K562 (cell line): Measurements from ENCODE around the gene TNFAIP1. TPM values are rescaled to one million over a fixed set of nuclear protein-coding genes. Genes with fewer than 3 reads are reported as not detected.
A peak's percentile ranks its signal among the peaks of the same experiment; 100 is the strongest.

ENCODE experiments used
- ARID1B ChIP-seq: fragments of 450-650 bp; IDR thresholded peaks from 2 replicates; pipeline ENCODE4 v1.6.1; 2016; ENCODE audit warnings: antibody characterized with exemption, mild to moderate bottlenecking, inconsistent platforms
- ATF7 ChIP-seq: fragments of 450-650 bp; IDR thresholded peaks from 2 replicates; pipeline ENCODE4 v1.7.1; 2014; ENCODE audit warnings: mild to moderate bottlenecking, moderate library complexity
- CBX8 ChIP-seq: fragments of 200-600 bp; sonication (generic); IDR thresholded peaks from 2 replicates; pipeline ENCODE4 v1.6.1; 2012; ENCODE audit warnings: borderline replicate concordance, mixed run types, low read depth, mild to moderate bottlenecking, moderate library complexity, mixed read lengths, low read length, control low read depth, inconsistent platforms; ENCODE audit not compliant: poor library complexity, severe bottlenecking; ENCODE audit errors: extremely low read depth
- CEBPB ChIP-seq: fragments of 450-650 bp; IDR thresholded peaks from 2 replicates; pipeline ENCODE4 v1.6.1; 2016; ENCODE audit warnings: missing genetic modification characterization, missing compliant biosample characterization
- ELF1 ChIP-seq: fragments of 200-800 bp; sonication (Bioruptor generic); IDR thresholded peaks from 2 replicates; pipeline ENCODE4 v1.6.1; 2016; ENCODE audit warnings: missing genetic modification characterization, missing compliant biosample characterization
- GATA2 ChIP-seq: sonication (generic); formaldehyde crosslinking; IDR thresholded peaks from 2 replicates; pipeline ENCODE4 v1.4.0; 2020; ENCODE audit warnings: mild to moderate bottlenecking, missing genetic modification reagents
- HDAC1 ChIP-seq, 2 experiments: fragments of 450-650 bp; IDR thresholded peaks; 2 replicates each; pipeline ENCODE4 v1.6.1; 2016 to 2017; ENCODE audit warnings: inconsistent platforms in 1 of 2, mild to moderate bottlenecking in 1 of 2, moderate library complexity in 1 of 2
- MYNN ChIP-seq, 2 experiments: sonication (generic); formaldehyde crosslinking in 1 of 2; IDR thresholded peaks; 2 replicates each; pipeline versions ENCODE4 v1.5.0 to v1.6.1; 2016 to 2020; ENCODE audit warnings: antibody characterized with exemption in 1 of 2, missing genetic modification reagents in 1 of 2
- NFIC ChIP-seq: fragments of 450-650 bp; IDR thresholded peaks from 2 replicates; pipeline ENCODE4 v1.6.1; 2017; ENCODE audit warnings: mild to moderate bottlenecking, inconsistent platforms
- NR1H2 ChIP-seq: sonication (generic); formaldehyde crosslinking; IDR thresholded peaks from 2 replicates; pipeline ENCODE4 v1.4.0; 2020; ENCODE audit warnings: mild to moderate bottlenecking, missing genetic modification reagents
- PURB ChIP-seq: sonication (generic); formaldehyde crosslinking; IDR thresholded peaks from 2 replicates; pipeline ENCODE4 v1.9.0; 2021; ENCODE audit warnings: low read depth, mild to moderate bottlenecking, missing genetic modification reagents
- RCOR1 ChIP-seq, 2 experiments: IDR thresholded peaks; 2 replicates each; pipeline ENCODE4 v1.6.1; 2012; ENCODE audit warnings: low read depth in 2 of 2, low read length in 2 of 2, borderline replicate concordance in 1 of 2, improper control_type of control experiment in 1 of 2
- SAFB ChIP-seq: fragments of 200-400 bp; formaldehyde crosslinking; IDR thresholded peaks from 2 replicates; pipeline ENCODE4 v1.6.1; 2017; ENCODE audit warnings: low read depth, low read length, borderline replicate concordance
- SMAD3 ChIP-seq: fragments of 450-650 bp; formaldehyde crosslinking; conservative IDR thresholded peaks from 2 replicates; pipeline ENCODE4 v1.4.0; 2020; ENCODE audit warnings: mild to moderate bottlenecking
- SMAD4 ChIP-seq: fragments of 250-450 bp; sonication (Bioruptor Pico); conservative IDR thresholded peaks from 2 replicates; pipeline ENCODE4 v1.8.0; 2021; ENCODE audit warnings: inconsistent platforms, mild to moderate bottlenecking, moderate library complexity
- SOX6 ChIP-seq: fragments of 450-650 bp; IDR thresholded peaks from 2 replicates; pipeline ENCODE4 v1.6.1; 2014; ENCODE audit warnings: mild to moderate bottlenecking
- SRSF7 ChIP-seq: fragments of 200-400 bp; formaldehyde crosslinking; optimal IDR thresholded peaks from 2 replicates; pipeline ENCODE3; 2017; ENCODE audit warnings: mild to moderate bottlenecking, low read depth, low read length
- SRSF9 ChIP-seq: fragments of 200-400 bp; formaldehyde crosslinking; IDR thresholded peaks from 2 replicates; pipeline ENCODE4 v1.6.1; 2017; ENCODE audit warnings: low read depth, low read length, borderline replicate concordance
- TOE1 ChIP-seq, 2 experiments: fragments of 450-650 bp in 1 of 2; sonication (generic) in 1 of 2; formaldehyde crosslinking in 1 of 2; IDR thresholded peaks; 2 replicates each; pipeline versions ENCODE4 v1.7.1 to v1.8.0; 2016 to 2022; ENCODE audit warnings: borderline replicate concordance in 2 of 2, mild to moderate bottlenecking in 2 of 2, antibody characterized with exemption in 1 of 2, inconsistent platforms in 1 of 2, low read depth in 1 of 2, missing genetic modification reagents in 1 of 2, moderate library complexity in 1 of 2
- ZBTB7A ChIP-seq: IDR thresholded peaks from 2 replicates; pipeline ENCODE4 v1.6.1; 2011; ENCODE audit warnings: low read depth, mild to moderate bottlenecking, low read length, moderate library complexity, borderline replicate concordance; ENCODE audit not compliant: control insufficient read depth
- ZFPM2 ChIP-seq: fragments of 250-450 bp; sonication (Bioruptor Pico); IDR thresholded peaks from 2 replicates; pipeline ENCODE4 v1.5.1; 2022; ENCODE audit warnings: mild to moderate bottlenecking
- ZNF124 ChIP-seq: sonication (generic); formaldehyde crosslinking; IDR thresholded peaks from 2 replicates; pipeline ENCODE4 v1.8.1; 2022; ENCODE audit warnings: missing genetic modification reagents
- ZNF717 ChIP-seq: fragments of 250-450 bp; sonication (Bioruptor Pico); IDR thresholded peaks from 2 replicates; pipeline ENCODE4 v1.5.0; 2021
- polyA plus RNA-seq, 8 experiments: library from polyadenylated mRNA; depleted of rRNA in 4 of 8; stranded (reverse) in 5 of 8; unstranded in 3 of 8; fragments of >200 nt; fragmentation: Nextera tagmentation in 2 of 8; fragmentation: Illumina TruSeq in 1 of 8; extraction: Ambion mirVana in 2 of 8; extraction: Trizol in 1 of 8; gene quantifications; 2 replicates each; pipeline versions ENCODE4 v1.2.1 to v1.2.3, GENCODE V29; 2011 to 2014; ENCODE audit warnings: inconsistent platforms in 1 of 8, missing spikeins in 1 of 8
- total RNA-seq, 7 experiments: library from RNA; depleted of rRNA in 6 of 7; stranded (reverse); fragments of >200 nt in 6 of 7; fragmentation: Illumina TruSeq in 2 of 7; extraction: Trizol in 2 of 7; gene quantifications; 2 replicates each; pipeline versions ENCODE4 v1.2.1 to v1.2.3, GENCODE V29; 2011 to 2021; ENCODE audit warnings: low replicate concordance in 1 of 7
- TF ChIP-seq, protein P1 (sequence below): fragments of 200-800 bp; sonication (Bioruptor generic); IDR thresholded peaks from 2 replicates; pipeline ENCODE4 v1.6.1; 2016; ENCODE audit warnings: missing genetic modification characterization, missing compliant biosample characterization

TNFAIP1 gene
- total and polyA plus RNA-seq, 9 of the 15 experiments (the other 6 are each of a cell fraction or from before 2014, with no cell fraction given): 2.1 to 20.1 (median 8.2) TPM

DNA sequence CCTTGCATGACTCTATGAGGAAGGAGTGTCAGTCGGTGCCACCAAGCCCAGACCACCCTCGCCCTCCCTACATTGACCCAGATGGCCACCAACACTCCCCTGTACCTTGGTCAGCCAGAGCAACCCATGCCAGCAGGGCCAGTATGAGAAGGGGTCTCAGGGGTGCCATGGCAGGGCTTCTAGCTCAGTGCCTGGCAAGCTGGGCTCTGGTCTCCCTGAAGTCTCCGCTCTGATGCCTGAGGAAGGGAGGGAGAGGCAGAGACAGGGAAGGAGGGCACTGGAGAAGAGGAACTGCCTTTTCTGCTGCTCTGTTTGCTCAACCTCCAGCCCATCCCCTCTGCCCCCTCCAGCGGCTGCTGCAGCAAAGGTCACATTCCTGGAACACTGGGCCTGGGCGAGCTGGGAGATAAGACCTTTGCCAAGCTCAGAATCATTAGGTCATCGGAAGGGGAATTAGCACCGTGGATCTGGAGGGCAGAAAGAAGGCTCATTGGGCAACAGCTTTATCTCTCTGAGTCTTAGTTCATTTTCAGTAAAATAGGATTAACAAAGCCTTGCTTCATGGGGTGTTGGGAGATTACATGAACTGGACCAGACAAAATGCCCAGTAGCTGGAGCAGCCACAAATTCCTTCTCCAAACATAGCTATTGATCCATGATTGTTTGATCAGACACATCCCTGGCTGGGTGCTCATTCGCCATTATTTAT, 34.6 kb downstream of the TNFAIP1 start, which contains the start of gene VTN (continued):
- no peak for TF ChIP-seq SMAD4 (CRISPR knock-in tag)
- TF ChIP-seq SRSF7: no peak
- no peak for TF ChIP-seq CBX8
- no peak for TF ChIP-seq ZNF717
- TF ChIP-seq CEBPB: peak; percentile 83
- TF ChIP-seq RCOR1 (IDR thresholded peaks at IDR 0.05; ENCODE audit: borderline replicate concordance in 1 of 2, low read depth in 2 of 2, low read length in 2 of 2): peak; percentile 17 to 84; a peak in 3 of 4 replicates
- TF ChIP-seq SRSF9: no peak
- TF ChIP-seq HDAC1 (IDR thresholded peaks at IDR 0.05): peak in 1 of 2 experiments; percentile 59; a peak in 1 of 4 replicates
- TF ChIP-seq SAFB: no peak
- TF ChIP-seq ARID1B: peak; percentile 63
- no peak for TF ChIP-seq PURB (CRISPR knock-in tag)
- no peak for TF ChIP-seq ELF1 (tag)
- no peak for TF ChIP-seq NR1H2 (CRISPR knock-in tag)
- 0 out of 2 replicates have a peak, but pooled peaks have one; percentile 27 for TF ChIP-seq MYNN (IDR thresholded peaks at IDR 0.05)
- TF ChIP-seq MYNN (CRISPR knock-in tag; IDR thresholded peaks at IDR 0.05): no peak
- TF ChIP-seq SOX6: peak; percentile 66; the same call in 1 of the 2 replicates
- TF ChIP-seq, protein P1, sequence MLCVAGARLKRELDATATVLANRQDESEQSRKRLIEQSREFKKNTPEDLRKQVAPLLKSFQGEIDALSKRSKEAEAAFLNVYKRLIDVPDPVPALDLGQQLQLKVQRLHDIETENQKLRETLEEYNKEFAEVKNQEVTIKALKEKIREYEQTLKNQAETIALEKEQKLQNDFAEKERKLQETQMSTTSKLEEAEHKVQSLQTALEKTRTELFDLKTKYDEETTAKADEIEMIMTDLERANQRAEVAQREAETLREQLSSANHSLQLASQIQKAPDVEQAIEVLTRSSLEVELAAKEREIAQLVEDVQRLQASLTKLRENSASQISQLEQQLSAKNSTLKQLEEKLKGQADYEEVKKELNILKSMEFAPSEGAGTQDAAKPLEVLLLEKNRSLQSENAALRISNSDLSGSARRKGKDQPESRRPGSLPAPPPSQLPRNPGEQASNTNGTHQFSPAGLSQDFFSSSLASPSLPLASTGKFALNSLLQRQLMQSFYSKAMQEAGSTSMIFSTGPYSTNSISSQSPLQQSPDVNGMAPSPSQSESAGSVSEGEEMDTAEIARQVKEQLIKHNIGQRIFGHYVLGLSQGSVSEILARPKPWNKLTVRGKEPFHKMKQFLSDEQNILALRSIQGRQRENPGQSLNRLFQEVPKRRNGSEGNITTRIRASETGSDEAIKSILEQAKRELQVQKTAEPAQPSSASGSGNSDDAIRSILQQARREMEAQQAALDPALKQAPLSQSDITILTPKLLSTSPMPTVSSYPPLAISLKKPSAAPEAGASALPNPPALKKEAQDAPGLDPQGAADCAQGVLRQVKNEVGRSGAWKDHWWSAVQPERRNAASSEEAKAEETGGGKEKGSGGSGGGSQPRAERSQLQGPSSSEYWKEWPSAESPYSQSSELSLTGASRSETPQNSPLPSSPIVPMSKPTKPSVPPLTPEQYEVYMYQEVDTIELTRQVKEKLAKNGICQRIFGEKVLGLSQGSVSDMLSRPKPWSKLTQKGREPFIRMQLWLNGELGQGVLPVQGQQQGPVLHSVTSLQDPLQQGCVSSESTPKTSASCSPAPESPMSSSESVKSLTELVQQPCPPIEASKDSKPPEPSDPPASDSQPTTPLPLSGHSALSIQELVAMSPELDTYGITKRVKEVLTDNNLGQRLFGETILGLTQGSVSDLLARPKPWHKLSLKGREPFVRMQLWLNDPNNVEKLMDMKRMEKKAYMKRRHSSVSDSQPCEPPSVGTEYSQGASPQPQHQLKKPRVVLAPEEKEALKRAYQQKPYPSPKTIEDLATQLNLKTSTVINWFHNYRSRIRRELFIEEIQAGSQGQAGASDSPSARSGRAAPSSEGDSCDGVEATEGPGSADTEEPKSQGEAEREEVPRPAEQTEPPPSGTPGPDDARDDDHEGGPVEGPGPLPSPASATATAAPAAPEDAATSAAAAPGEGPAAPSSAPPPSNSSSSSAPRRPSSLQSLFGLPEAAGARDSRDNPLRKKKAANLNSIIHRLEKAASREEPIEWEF: no peak
- no peak for TF ChIP-seq ZNF124
- no peak for TF ChIP-seq TOE1 (IDR thresholded peaks at IDR 0.05; ENCODE audit: borderline replicate concordance)
- no peak for TF ChIP-seq TOE1 (CRISPR knock-in tag; IDR thresholded peaks at IDR 0.05; ENCODE audit: borderline replicate concordance, low read depth)
- TF ChIP-seq NFIC: peak; percentile 45
- peak; percentile 41; the same call in 1 of the 2 replicates for TF ChIP-seq ZBTB7A
- TF ChIP-seq GATA2 (CRISPR knock-in tag): peak; percentile 32; the same call in 1 of the 2 replicates
- TF ChIP-seq ATF7: peak; percentile 78
- no peak for TF ChIP-seq SMAD3 (CRISPR knock-in tag)
- TF ChIP-seq ZFPM2 (CRISPR knock-in tag): no peak
